Psoas muscle (tissue), 8 donors: Measurements from ENCODE around the gene RUBCNL. TPM values are rescaled to one million over a fixed set of nuclear protein-coding genes. Genes with fewer than 3 reads are reported as not detected.

Experiments
- ATAC-seq, 4 donors: fragments of 200-7000 bp; cut with Tn5 transposase; one replicate each; pipeline ENCODE4 v1.9.1; 2020; ENCODE audit warnings: moderate library complexity in 3 of 4, mild to moderate bottlenecking in 2 of 4
- DNase-seq, 2 donors: peaks; one replicate each; pipeline ENCODE4 v3.0.0-alpha.2; 2020
- H3K27ac ChIP-seq: fragments of 200-600 bp; one replicate; pipeline ENCODE4 v1.8.0; 2022
- H3K27me3 ChIP-seq, 3 donors: fragments of 200-600 bp in 1 of 3; one replicate each; pipeline versions ENCODE4 v1.6.1 to v1.8.0; 2013 to 2022; ENCODE audit warnings: low read length in 2 of 3, mild to moderate bottlenecking in 2 of 3, moderate library complexity in 1 of 3; ENCODE audit not compliant: insufficient read depth in 3 of 3
- H3K36me3 ChIP-seq, 2 donors: fragments of 200-600 bp in 1 of 2; one replicate each; pipeline versions ENCODE4 v1.6.1 to v1.8.0; 2013 to 2022; ENCODE audit warnings: low read depth in 1 of 2, mild to moderate bottlenecking in 1 of 2, moderate library complexity in 1 of 2; ENCODE audit not compliant: insufficient read depth in 1 of 2
- H3K4me1 ChIP-seq: fragments of 200-600 bp; one replicate; pipeline ENCODE4 v1.8.0; 2022
- H3K4me3 ChIP-seq: fragments of 200-600 bp; one replicate; pipeline ENCODE4 v1.8.0; 2022; ENCODE audit warnings: mild to moderate bottlenecking
- H3K9me3 ChIP-seq: fragments of 200-600 bp; one replicate; pipeline ENCODE4 v1.8.0; 2022
- CTCF ChIP-seq: fragments of 200-600 bp; IDR thresholded peaks from one replicate; pipeline ENCODE4 v1.8.0; 2022; ENCODE audit warnings: antibody characterized with exemption
- WGBS, 3 donors: extraction: QIAGEN DNeasy Blood & Tissue Kit; methylation state at CpG; one replicate each; pipeline versions ENCODE4 v1.1.6 to v1.1.7; 2013; 5-methylcytosine and 5-hydroxymethylcytosine counted together
- intact Hi-C, 2 donors: fragments of 100-400 bp; cut with DNase I; formaldehyde crosslinking; loops; one replicate each; pipeline versions ENCODE4 v1.11.0 to v1.14.2; 2022
- polyA plus RNA-seq, 3 donors: library from polyadenylated mRNA; stranded (reverse); fragments of 200-250 nt; gene quantifications; one replicate each; pipeline ENCODE4 v1.2.3, GENCODE V29; 2013
- total RNA-seq, 4 donors: library from RNA; stranded (reverse); fragmentation: NEBNext Ultra II Directional in 2 of 4; extraction: Animal tissue kit (Norgen Biotek cat#: 25700) in 2 of 4; gene quantifications; one replicate each; pipeline versions ENCODE4 v1.2.1 to v1.2.4, GENCODE V29; 2021 to 2023
- donor health status: healthy with polysubstance abuse.
- donor health status: DM: no; HTN: no; CAD: no; lungs with moderate emphysema.
- donor health status: Bipolar disorder and iron deficiency.
- donor health status: healthy.
- donor health status: DM: yes; HTN: yes; CAD: no.
- donor health status: DM: no; HTN: no; CAD: no.
- donor health status: DM: no; HTN: no; CAD: no.
- donor health status: DM: yes; HTN: yes; CAD: no.

The RUBCNL gene
- total and polyA plus RNA-seq, 7 donors, result 0.06 to 1.1 (median 0.76) TPM

- no peak for TF ChIP-seq CTCF
- intact Hi-C loops, result no loop called here
- ATAC-seq (peak in 2 of 4 donors; percentile 20 to 36), DNase-seq (peak in 1 of 2 donors; percentile 46)
- Histone ChIP-seq H3K4me3 (no peak overlapping the region), H3K9me3 (no peaks in the 10 kb centered on the region), H3K4me1 (no peaks in the 10 kb centered on the region), H3K27me3 (peaks cover 0 to 29% (median 9%) of the 10 kb centered on the region in 3 donors), H3K36me3 (no peaks in the 10 kb centered on the region), H3K27ac (no peak overlapping the region)
- 22 to 39% (median 23%) methylated on average over 9 of the region's 9 CpGs for WGBS, 3 donors
These were observed 2.7 kb upstream of the RUBCNL start for GRCh38 chr13:46389457-46390451.

DNA sequence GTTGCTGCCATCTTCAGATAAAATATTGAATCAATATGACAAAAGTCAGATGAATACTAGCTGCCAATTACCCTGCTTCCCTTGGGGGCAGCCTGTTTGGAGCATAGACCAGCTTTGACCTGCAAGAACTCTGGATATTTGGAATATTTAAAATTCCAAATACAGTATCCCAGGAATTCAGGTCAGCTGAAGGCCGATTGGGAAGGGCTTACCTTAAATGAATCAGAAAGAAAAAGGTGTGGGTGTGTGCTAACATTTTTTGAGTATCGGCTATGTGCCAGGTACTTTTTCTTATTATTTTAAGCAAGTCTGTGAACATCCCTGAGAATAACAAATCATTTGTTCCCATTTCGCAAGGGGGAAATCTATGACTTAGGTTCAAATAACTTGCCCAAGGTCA, 1.8 kb upstream of the RUBCNL start:
- no peak overlapping the region for H3K27ac ChIP-seq
- no peak for TF ChIP-seq CTCF
- no peak overlapping the region for H3K4me3 ChIP-seq
- H3K4me1 ChIP-seq, result no peaks in the 10 kb centered on the region
- intact Hi-C loops, result no loop called here
- WGBS, 3 donors, result 57 to 84% (median 65%) methylated on average over 3 of the region's 3 CpGs
- H3K9me3 ChIP-seq, result no peaks in the 10 kb centered on the region
- DNase-seq (no peak), ATAC-seq (no peak)
- no peaks in the 10 kb centered on the region for H3K36me3 ChIP-seq
- peaks cover 0 to 34% (median 9%) of the 10 kb centered on the region in 3 donors for H3K27me3 ChIP-seq

DNA sequence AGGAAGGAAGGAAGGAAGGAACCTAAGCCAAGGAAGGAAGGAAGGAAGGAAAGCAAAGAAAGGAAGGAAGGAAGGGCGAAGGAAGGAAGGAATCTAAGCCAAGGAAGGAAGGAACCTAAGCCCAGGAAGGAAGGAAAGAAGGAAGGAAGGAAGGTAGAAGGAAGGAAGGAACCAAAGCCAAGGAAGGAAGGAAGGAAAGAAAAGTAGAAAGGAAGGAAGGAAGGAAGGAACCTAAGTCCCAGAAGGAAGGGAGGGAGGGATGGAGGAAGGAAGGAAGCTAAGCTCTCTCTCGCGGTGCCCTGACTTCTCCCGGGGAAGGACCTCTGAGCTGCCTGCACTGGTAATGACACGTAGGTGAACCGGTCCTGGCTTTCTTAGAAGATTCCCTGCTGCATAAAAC, 1.3 kb upstream of the RUBCNL start:
- no peaks in the 10 kb centered on the region for H3K9me3 ChIP-seq
- no peaks in the 10 kb centered on the region for H3K4me1 ChIP-seq
- peaks cover 0 to 39% (median 9%) of the 10 kb centered on the region in 3 donors for H3K27me3 ChIP-seq
- intact Hi-C loops, result no loop called here
- DNase-seq (no peak), ATAC-seq (no peak)
- H3K36me3 ChIP-seq, result no peaks in the 10 kb centered on the region
- WGBS, 3 donors, result 79 to 91% (median 84%) methylated on average over 6 of the region's 6 CpGs
- no peak for TF ChIP-seq CTCF
- no peak overlapping the region for H3K27ac ChIP-seq
- no peak overlapping the region for H3K4me3 ChIP-seq

- Histone ChIP-seq H3K27ac (no peak overlapping the region), H3K27me3 (peaks cover 0 to 41% (median 9%) of the 10 kb centered on the region in 3 donors), H3K36me3 (no peaks in the 10 kb centered on the region), H3K9me3 (no peaks in the 10 kb centered on the region), H3K4me3 (peak overlapping the region; percentile 51), H3K4me1 (no peaks in the 10 kb centered on the region)
- intact Hi-C loops, result no loop called here
- no peak for TF ChIP-seq CTCF
- 3 to 4% (median 4%) methylated on average over 37 of the region's 37 CpGs for WGBS, 3 donors
- ATAC-seq (no peak), DNase-seq (no peak)
These were observed 524 bp downstream of the RUBCNL start for GRCh38 chr13:46386392-46387063.
